ENCODE results near the gene PDCD1LG2.

The PDCD1LG2 gene

GRCh38 chr9:5556101-5556705 lies 45.9 kb downstream of the PDCD1LG2 start:
- TF ChIP-seq EZH2phosphoT487 (IDR thresholded peaks at IDR 0.05; ENCODE audit: low read depth) = no peak
- no peak for TF ChIP-seq CTCF (IDR thresholded peaks at IDR 0.05; ENCODE audit: low read depth, low read length)
- Histone ChIP-seq H3K4me1 (ENCODE audit: low read length) (peaks cover 16% of the 10 kb centered on the region), H3K4me2 (ENCODE audit: low read length) (no peak overlapping the region), H3K9me3 (ENCODE audit: insufficient read depth, low read length) (no peaks in the 10 kb centered on the region), H3K4me3 (ENCODE audit: low read length) (no peak overlapping the region), H4K20me1 (ENCODE audit: insufficient read depth, low read length) (no peaks in the 10 kb centered on the region), H3K36me3 (replicated peaks; ENCODE audit: low read depth, low read length) (peaks cover 2% of the 10 kb centered on the region), H3K27me3 (ENCODE audit: low read depth, low read length) (no peaks in the 10 kb centered on the region), H2AFZ (ENCODE audit: low read depth, low read length) (no peak overlapping the region), H3K27ac (ENCODE audit: low read length) (no peak overlapping the region), H3K79me2 (ENCODE audit: low read length) (no peaks in the 10 kb centered on the region), H3K9ac (ENCODE audit: low read length) (no peak overlapping the region)

DNA sequence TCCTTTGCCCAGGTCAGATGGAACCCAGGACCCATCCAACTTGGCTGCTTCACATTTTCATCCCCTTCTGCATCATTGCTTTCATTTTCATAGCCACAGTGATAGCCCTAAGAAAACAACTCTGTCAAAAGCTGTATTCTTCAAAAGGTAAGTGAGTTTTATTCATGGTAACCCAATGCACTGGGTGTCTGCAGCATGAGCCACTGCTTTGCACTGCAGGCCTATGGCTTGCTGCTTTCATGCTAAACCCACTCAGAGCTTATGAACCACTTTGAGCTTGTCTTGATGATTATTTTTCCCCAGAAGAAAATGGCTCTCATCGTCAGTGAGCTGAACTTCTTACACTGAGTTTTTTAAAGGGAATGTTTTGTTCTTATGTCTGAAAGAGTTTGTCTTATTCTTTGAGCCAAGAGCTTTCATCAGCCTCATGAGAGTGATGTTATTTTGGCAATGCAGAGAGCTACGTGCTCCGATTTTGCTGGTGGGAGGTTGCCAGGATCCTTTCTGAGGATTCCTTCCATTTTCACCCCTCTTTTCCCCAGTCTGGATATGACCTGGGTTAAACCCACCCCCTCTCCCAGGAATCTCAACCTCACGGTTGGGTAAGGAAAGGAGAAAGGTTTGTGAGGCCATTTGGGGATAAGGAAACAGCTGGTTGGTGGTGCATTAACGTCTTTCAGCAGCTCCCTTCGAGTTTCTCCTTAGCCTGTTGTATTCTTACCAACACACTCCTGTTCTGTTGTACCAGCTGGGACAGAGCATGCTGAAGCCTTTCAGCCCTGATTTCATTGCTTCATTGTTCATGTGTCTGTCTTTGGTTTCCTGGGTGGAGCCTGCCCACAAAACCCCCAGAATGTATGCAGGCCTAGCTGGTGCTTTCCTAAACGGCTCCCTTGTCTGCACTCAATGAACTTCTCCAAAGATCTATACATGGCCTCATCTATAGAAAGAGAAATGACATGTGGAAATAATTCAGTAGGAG lies 47.6 kb downstream of the PDCD1LG2 start:
- H3K79me2 ChIP-seq (ENCODE audit: low read length) = no peaks in the 10 kb centered on the region
- no peaks in the 10 kb centered on the region for H3K27me3 ChIP-seq (ENCODE audit: low read depth, low read length)
- TF ChIP-seq CTCF (IDR thresholded peaks at IDR 0.05; ENCODE audit: low read depth, low read length) = no peak
- no peak for TF ChIP-seq EZH2phosphoT487 (IDR thresholded peaks at IDR 0.05; ENCODE audit: low read depth)
- no peak overlapping the region for H2AFZ ChIP-seq (ENCODE audit: low read depth, low read length)
- H3K9ac ChIP-seq (ENCODE audit: low read length) = no peak overlapping the region
- peaks cover 5% of the 10 kb centered on the region for H3K36me3 ChIP-seq (replicated peaks; ENCODE audit: low read depth, low read length)
- H4K20me1 ChIP-seq (ENCODE audit: insufficient read depth, low read length) = no peaks in the 10 kb centered on the region
- no peak overlapping the region for H3K4me2 ChIP-seq (ENCODE audit: low read length)
- H3K27ac ChIP-seq (ENCODE audit: low read length) = no peak overlapping the region
- no peak overlapping the region for H3K4me3 ChIP-seq (ENCODE audit: low read length)
- H3K9me3 ChIP-seq (ENCODE audit: insufficient read depth, low read length) = no peaks in the 10 kb centered on the region
- H3K4me1 ChIP-seq (ENCODE audit: low read length) = peaks cover 16% of the 10 kb centered on the region

GRCh38 chr9:5559659-5560058 lies 49.3 kb downstream of the PDCD1LG2 start:
- no peak for TF ChIP-seq CTCF (IDR thresholded peaks at IDR 0.05; ENCODE audit: low read depth, low read length)
- TF ChIP-seq EZH2phosphoT487 (IDR thresholded peaks at IDR 0.05; ENCODE audit: low read depth) = no peak
- Histone ChIP-seq H3K4me2 (ENCODE audit: low read length) (no peak overlapping the region), H3K27me3 (ENCODE audit: low read depth, low read length) (no peaks in the 10 kb centered on the region), H3K4me3 (ENCODE audit: low read length) (no peak overlapping the region), H3K9ac (ENCODE audit: low read length) (no peak overlapping the region), H3K27ac (ENCODE audit: low read length) (no peak overlapping the region), H3K79me2 (ENCODE audit: low read length) (no peaks in the 10 kb centered on the region), H2AFZ (ENCODE audit: low read depth, low read length) (no peak overlapping the region), H3K36me3 (replicated peaks; ENCODE audit: low read depth, low read length) (peaks cover 3% of the 10 kb centered on the region), H3K4me1 (ENCODE audit: low read length) (peaks cover 4% of the 10 kb centered on the region), H4K20me1 (ENCODE audit: insufficient read depth, low read length) (no peaks in the 10 kb centered on the region), H3K9me3 (ENCODE audit: insufficient read depth, low read length) (no peaks in the 10 kb centered on the region)

GRCh38 chr9:5560443-5561100 lies 50.2 kb downstream of the PDCD1LG2 start:
- H3K79me2 ChIP-seq (ENCODE audit: low read length) = no peaks in the 10 kb centered on the region
- H3K27me3 ChIP-seq (ENCODE audit: low read depth, low read length) = no peaks in the 10 kb centered on the region
- no peak overlapping the region for H2AFZ ChIP-seq (ENCODE audit: low read depth, low read length)
- no peaks in the 10 kb centered on the region for H3K4me1 ChIP-seq (ENCODE audit: low read length)
- H3K27ac ChIP-seq (ENCODE audit: low read length) = no peak overlapping the region
- no peak overlapping the region for H3K4me3 ChIP-seq (ENCODE audit: low read length)
- no peak overlapping the region for H3K4me2 ChIP-seq (ENCODE audit: low read length)
- no peak overlapping the region for H3K9ac ChIP-seq (ENCODE audit: low read length)
- H4K20me1 ChIP-seq (ENCODE audit: insufficient read depth, low read length) = no peaks in the 10 kb centered on the region
- no peaks in the 10 kb centered on the region for H3K9me3 ChIP-seq (ENCODE audit: insufficient read depth, low read length)
- TF ChIP-seq CTCF (IDR thresholded peaks at IDR 0.05; ENCODE audit: low read depth, low read length) = no peak
- no peak for TF ChIP-seq EZH2phosphoT487 (IDR thresholded peaks at IDR 0.05; ENCODE audit: low read depth)
- H3K36me3 ChIP-seq (replicated peaks; ENCODE audit: low read depth, low read length) = peaks cover 3% of the 10 kb centered on the region
